HG03460 (cell line): ENCODE data around the gene NANOS1.
A peak's percentile ranks its signal among the peaks of the same experiment; 100 is the strongest.

ENCODE experiments used
- ATAC-seq: cut with Tn5 transposase; IDR thresholded peaks from one replicate; pipeline ENCODE4 v1.9.1; 2021; ENCODE audit not compliant: unreplicated experiment

Gene NANOS1

GRCh38 chr10:119055472-119055871, 26.0 kb downstream of the NANOS1 start:
- no peak for ATAC-seq

- ATAC-seq, result no peak
Measured at GRCh38 chr10:119058010-119058409, 28.5 kb downstream of the NANOS1 start.

GRCh38 chr10:119059557-119059956, 30.0 kb downstream of the NANOS1 start:
- no peak for ATAC-seq

DNA sequence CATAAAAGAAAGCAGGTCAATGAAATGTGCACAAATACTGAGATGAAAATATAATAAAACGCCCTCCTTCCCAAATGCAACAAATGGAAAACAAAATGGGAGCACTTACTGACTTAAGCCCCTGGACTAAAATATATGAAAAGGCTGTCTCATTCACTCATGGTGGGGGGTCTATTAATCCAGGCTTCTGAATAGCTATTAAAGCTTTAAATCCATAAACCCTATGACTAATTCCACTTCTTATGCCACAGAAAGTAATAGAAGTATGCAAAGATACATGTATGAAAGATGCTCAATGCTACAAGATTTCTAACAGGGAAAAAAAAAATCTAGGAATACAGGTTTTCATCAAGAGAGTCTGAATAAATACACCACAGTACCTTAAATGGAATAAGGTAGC, 30.6 kb downstream of the NANOS1 start:
- no peak for ATAC-seq

DNA sequence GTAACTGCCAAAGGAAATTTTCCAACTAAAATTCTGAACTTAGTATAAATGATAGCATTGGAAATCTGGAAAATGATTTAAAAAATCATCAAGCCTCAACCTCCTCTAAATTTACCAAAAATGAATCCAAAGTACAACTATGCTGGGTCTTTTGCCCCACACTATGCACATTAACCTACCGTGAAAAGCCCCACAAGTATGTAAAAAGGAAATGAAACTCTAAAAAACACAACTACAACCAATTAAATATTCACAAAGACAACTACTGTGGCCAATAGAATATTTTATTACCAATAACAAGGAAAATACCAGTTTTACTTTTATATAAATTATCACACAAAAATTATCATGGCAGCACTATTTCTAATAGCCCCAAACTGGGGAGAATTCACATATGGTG, 31.8 kb downstream of the NANOS1 start:
- no peak for ATAC-seq

DNA sequence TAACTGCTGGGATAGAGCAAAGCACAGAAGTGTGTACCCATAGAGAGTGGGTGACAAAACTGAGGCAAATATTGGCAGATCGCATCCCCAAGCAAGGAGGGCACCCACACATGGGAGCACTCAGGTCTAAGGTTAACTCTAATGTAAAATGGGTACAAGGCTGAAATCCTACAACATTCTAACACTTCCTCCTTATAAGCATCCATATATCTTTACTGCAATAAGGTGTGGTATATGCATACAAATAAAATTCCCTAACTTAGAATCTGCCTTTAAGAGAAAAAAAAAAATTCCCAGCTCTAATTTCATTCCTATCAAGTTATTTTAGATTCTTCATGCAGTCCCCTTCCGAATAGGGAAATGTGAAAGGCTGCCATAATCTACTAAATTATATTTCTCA, 32.4 kb downstream of the NANOS1 start:
- no peak for ATAC-seq

GRCh38 chr10:119070395-119071165, 41.1 kb downstream of the NANOS1 start:
- ATAC-seq, result no peak

DNA sequence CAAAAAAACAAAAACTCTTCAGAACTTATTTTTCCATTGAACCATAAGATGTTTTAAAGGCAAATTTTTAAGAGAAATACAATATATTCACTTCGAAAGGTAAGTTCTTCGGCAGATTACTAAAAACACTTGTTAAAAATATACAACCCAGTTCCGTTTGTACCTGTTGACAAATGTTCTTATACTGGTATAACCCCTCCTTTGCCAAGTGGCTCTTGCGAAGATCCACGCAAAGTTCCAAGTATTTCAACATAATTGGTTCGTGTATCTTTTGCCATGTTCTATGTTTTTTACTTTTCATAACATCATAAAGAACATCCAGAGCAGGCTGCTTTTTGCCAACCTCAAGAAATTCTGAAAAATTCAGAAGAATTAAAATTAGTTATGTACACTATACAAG, 44.1 kb downstream of the NANOS1 start:
- no peak for ATAC-seq

- ATAC-seq, result no peak
Measured at GRCh38 chr10:119078422-119079179, 49.1 kb downstream of the NANOS1 start.

DNA sequence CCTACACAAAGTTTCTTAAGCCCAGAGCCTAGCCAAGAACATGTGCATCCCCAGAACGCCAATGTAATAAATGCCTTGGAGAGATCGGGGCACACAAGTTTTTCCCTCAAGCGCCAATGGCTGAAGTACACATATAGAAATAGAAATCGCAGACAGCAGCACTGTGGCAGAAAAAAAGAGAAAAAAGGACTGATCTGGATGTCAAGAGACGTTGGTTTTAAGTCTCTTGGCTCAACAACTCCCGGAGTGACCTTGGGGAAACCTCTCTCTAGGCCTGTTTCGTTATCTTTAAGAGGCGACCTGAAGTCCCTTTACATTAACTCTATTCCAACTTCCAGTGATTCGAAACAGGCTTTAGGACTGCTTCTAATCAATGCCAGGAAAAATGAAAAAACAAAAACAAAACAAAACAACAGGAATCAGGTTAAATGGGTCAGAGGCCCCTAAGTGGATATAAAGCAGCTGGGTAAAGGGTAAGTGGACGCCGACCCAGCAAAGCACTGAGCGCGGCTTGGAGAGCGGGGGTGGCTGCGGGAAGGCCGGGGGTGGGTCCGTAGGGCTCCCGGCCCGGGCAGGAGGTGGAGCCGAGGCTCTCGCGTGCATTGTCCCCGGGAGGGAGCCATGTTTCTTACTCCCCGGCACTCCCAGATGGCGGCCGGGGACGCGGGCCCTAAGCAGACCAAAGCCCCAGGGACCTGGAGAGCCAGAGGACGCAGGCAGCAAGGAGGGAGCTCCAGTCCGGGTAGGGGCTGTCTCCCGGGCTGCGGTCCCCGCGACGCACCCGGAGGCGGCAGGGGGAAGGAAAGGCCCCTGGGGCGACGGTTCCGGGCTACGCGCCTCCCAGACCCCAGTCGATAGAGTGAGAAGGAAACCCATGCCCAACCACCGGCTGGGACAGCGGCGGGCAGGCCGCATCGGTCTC, 50.3 kb downstream of the NANOS1 start:
- peak; percentile 62 for ATAC-seq

DNA sequence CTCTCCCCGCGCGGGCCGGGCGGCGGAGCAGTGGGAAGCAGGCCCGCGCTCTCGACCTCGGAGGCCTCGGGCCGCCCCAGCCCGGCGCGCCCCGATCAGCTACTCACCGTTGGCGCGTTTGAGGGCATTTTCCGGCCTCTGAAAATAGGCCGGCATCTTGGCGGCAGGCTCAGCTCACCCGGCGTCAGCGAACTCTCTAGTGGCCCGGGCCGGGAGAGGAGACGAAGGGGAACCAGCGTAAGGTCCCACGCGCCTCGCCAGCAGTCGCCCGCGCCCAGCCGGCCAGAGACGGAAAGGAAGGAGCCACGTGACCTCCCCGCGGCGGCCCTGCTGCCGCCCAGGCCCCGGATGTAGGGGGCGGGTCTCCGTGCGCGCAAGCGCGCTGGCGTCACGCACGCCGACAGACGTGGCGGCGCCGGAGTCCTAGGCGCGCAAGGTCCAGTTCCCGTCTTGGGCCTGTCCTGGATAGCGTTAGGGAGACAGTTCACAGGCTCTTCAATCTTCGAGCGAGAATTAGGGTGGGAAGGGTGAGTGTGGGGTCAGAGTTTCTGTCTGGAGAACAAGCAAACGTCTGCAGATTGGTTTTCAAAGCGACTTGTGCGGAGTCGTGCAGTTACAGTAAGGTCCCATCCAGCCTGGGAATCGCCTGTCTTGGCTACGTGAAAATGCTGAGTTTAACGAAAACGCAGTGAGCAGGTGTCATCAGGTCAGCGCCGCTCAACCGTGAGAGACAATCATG, 51.2 kb downstream of the NANOS1 start, which contains the start of gene EIF3A:
EIF3A (minus strand) TSS at position 297 of the 739 bp plus-strand sequence; CDS start at position 156, 141 bp downstream.
- ATAC-seq, result peak; percentile 88
